HepG2 (cell line): Measurements from ENCODE around the gene BEAN1. TPM values are rescaled to one million over a fixed set of nuclear protein-coding genes. Genes with fewer than 3 reads are reported as not detected.

ENCODE experiments used
- ATAC-seq: fragments of 200-7000 bp; cut with Tn5 transposase; 3 replicates; pipeline ENCODE4 v1.9.1; 2020; ENCODE audit warnings: mild to moderate bottlenecking, moderate library complexity
- BruUV-seq: library from RNA; stranded (reverse); fragments of 400-500 nt; replicated peaks from 2 replicates; lab custom pipeline; 2021; lab: Mats Ljungman, UMichigan
- CTCF ChIA-PET: fragments of 300-600 bp; formaldehyde crosslinking; extraction: SDS; loops from one replicate; lab custom pipeline; 2021; ENCODE audit warnings: low total read pairs, inconsistent platforms, low intra/inter-chr PET ratio; lab: Yijun Ruan, JAX
- POLR2A ChIA-PET: fragments of 350-600 bp; sonication (Branson Sonifier 250); formaldehyde crosslinking; loops from one replicate; lab custom pipeline; 2020; ENCODE audit warnings: antibody characterized with exemption, inconsistent platforms; lab: Yijun Ruan, JAX
- DNase-seq: peaks from one replicate; pipeline ENCODE4 v3.0.0-alpha.2; 2015; ENCODE audit warnings: low spot score
- FAIRE-seq: peaks from 3 replicates; lab custom pipeline; 2011; peaks lifted over from hg19 to GRCh38; lab: Jason Lieb, UNC
- H2AFZ ChIP-seq: one replicate; pipeline ENCODE4 v1.6.1; 2011; ENCODE audit warnings: low read length, inconsistent platforms
- H3K27ac ChIP-seq: fragments of 300-600 bp; 3 replicates; pipeline ENCODE4 v1.8.0; 2011; ENCODE audit warnings: mixed run types, mild to moderate bottlenecking, mixed read lengths, low read length, inconsistent platforms; ENCODE audit not compliant: insufficient read depth; ENCODE audit errors: extremely low read length
- H3K27me3 ChIP-seq, 2 experiments: fragments of 200-600 bp in 1 of 2; 2 replicates in 1 of 2; 3 replicates in 1 of 2; pipeline versions ENCODE4 v1.6.0 to v1.8.0; 2011; ENCODE audit warnings: low read length in 2 of 2, mild to moderate bottlenecking in 2 of 2, moderate library complexity in 2 of 2, inconsistent platforms in 1 of 2; ENCODE audit not compliant: insufficient read depth in 2 of 2, control insufficient read depth in 1 of 2
- H3K36me3 ChIP-seq, 2 experiments: fragments of 200-600 bp in 1 of 2; replicated peaks in 1 of 2; 2 replicates in 1 of 2; 3 replicates in 1 of 2; pipeline versions ENCODE4 v1.5.1 to v1.8.0; 2011; ENCODE audit warnings: low read length in 2 of 2, inconsistent platforms in 1 of 2; ENCODE audit not compliant: insufficient read depth in 2 of 2, control insufficient read depth in 1 of 2
- H3K4me1 ChIP-seq: 2 replicates; pipeline ENCODE4 v1.5.1; 2012; ENCODE audit warnings: low read length, inconsistent platforms; ENCODE audit not compliant: insufficient read depth
- H3K4me2 ChIP-seq: 2 replicates; pipeline ENCODE4 v1.6.0; 2011; ENCODE audit warnings: low read depth, low read length, inconsistent platforms
- H3K4me3 ChIP-seq, 3 experiments: fragments of 200-600 bp in 1 of 3; sonication (generic), shearing (Covaris generic) in 1 of 3; replicated peaks in 1 of 3; 2 replicates each; pipeline ENCODE4 v1.5.1; 2011 to 2016; ENCODE audit warnings: low read length in 3 of 3, inconsistent platforms in 2 of 3, low read depth in 2 of 3, mild to moderate bottlenecking in 2 of 3, control low read depth in 1 of 3, mixed read lengths in 1 of 3; ENCODE audit not compliant: insufficient read depth in 1 of 3
- H3K79me2 ChIP-seq: one replicate; pipeline ENCODE4 v1.6.1; 2011; ENCODE audit warnings: low read length, inconsistent platforms; ENCODE audit not compliant: insufficient read depth
- H3K9ac ChIP-seq: 2 replicates; pipeline ENCODE4 v1.6.0; 2011; ENCODE audit warnings: mild to moderate bottlenecking, low read depth, low read length, inconsistent platforms; ENCODE audit not compliant: insufficient read depth
- H3K9me3 ChIP-seq: 2 replicates; pipeline ENCODE4 v1.5.1; 2012; ENCODE audit warnings: mild to moderate bottlenecking, low read length
- H4K20me1 ChIP-seq: 2 replicates; pipeline ENCODE4 v1.6.0; 2011; ENCODE audit warnings: inconsistent platforms, mild to moderate bottlenecking, low read length, moderate library complexity; ENCODE audit not compliant: insufficient read depth
- AKAP8 ChIP-seq: sonication (generic); formaldehyde crosslinking; IDR thresholded peaks from 2 replicates; pipeline ENCODE4 v1.5.1; 2020; ENCODE audit warnings: mild to moderate bottlenecking, missing genetic modification reagents
- DNMT3B ChIP-seq: conservative IDR thresholded peaks from 2 replicates; pipeline ENCODE4 v1.6.1; 2016; ENCODE audit warnings: missing biosample characterization, control low read depth
- DZIP1 ChIP-seq: sonication (generic); formaldehyde crosslinking; IDR thresholded peaks from 2 replicates; pipeline ENCODE4 v1.5.0; 2020; ENCODE audit warnings: mild to moderate bottlenecking, missing genetic modification reagents
- IRF1 ChIP-seq: sonication (generic); formaldehyde crosslinking; IDR thresholded peaks from 2 replicates; pipeline ENCODE4 v1.4.0; 2020; ENCODE audit warnings: low read depth, mild to moderate bottlenecking, missing genetic modification reagents
- MTA1 ChIP-seq: sonication (generic); formaldehyde crosslinking; IDR thresholded peaks from 2 replicates; pipeline ENCODE4 v1.4.0; 2020; ENCODE audit warnings: missing genetic modification reagents, mild to moderate bottlenecking, borderline replicate concordance
- TSC22D2 ChIP-seq: sonication (generic); formaldehyde crosslinking; IDR thresholded peaks from 2 replicates; pipeline ENCODE4 v1.5.1; 2020; ENCODE audit warnings: missing genetic modification reagents, mild to moderate bottlenecking, borderline replicate concordance
- ZMYM2 ChIP-seq: sonication (generic); formaldehyde crosslinking; IDR thresholded peaks from 2 replicates; pipeline ENCODE4 v1.8.0; 2022; ENCODE audit warnings: mild to moderate bottlenecking, missing genetic modification reagents
- ZNF460 ChIP-seq: sonication (generic); formaldehyde crosslinking; IDR thresholded peaks from 2 replicates; pipeline ENCODE4 v1.5.1; 2020; ENCODE audit warnings: missing genetic modification reagents, mild to moderate bottlenecking, borderline replicate concordance
- WGBS: methylation state at CpG from one replicate; pipeline ENCODE4 v1.1.6; 2017; ENCODE audit warnings: low lambda C conversion rate; 5-methylcytosine and 5-hydroxymethylcytosine counted together
- in situ Hi-C: cut with HindIII; loops from 2 replicates; pipeline ENCODE4 v1.10.0; 2017; ENCODE audit warnings: low pct_unique_long_range_greater_than_20kb; ENCODE audit not compliant: extremely low pct_ligation_motif_present
- intact Hi-C: fragments of 100-400 bp; cut with micrococcal nuclease; formaldehyde crosslinking; loops from one replicate; pipeline ENCODE4 v1.10.0; 2022; ENCODE audit not compliant: unreplicated experiment
- polyA plus RNA-seq, 8 experiments: library from polyadenylated mRNA; depleted of rRNA in 3 of 8; stranded (reverse) in 7 of 8; unstranded in 1 of 8; fragments of >200 nt; fragmentation: Illumina TruSeq in 4 of 8; extraction: Trizol in 4 of 8; gene quantifications; 2 replicates each; pipeline versions ENCODE4 v1.2.1 to v1.2.3, GENCODE V29; 2011 to 2016; ENCODE audit warnings: low read depth in 4 of 8, missing spikeins in 1 of 8, mixed read lengths in 1 of 8; ENCODE audit not compliant: insufficient read depth in 1 of 8
- total RNA-seq, 5 experiments: library from RNA; depleted of rRNA; stranded (reverse); fragments of >200 nt; fragmentation: Illumina TruSeq; extraction: Trizol; gene quantifications; 2 replicates each; pipeline ENCODE4 v1.2.3, GENCODE V29; 2016; ENCODE audit warnings: low read depth in 1 of 5

The BEAN1 gene
- total and polyA plus RNA-seq, 2 of the 13 experiments (the other 11 are each of a cell fraction or from before 2014, with no cell fraction given) = 0.53 to 1.4 TPM

GRCh38 chr16:66520406-66521170 is 93.5 kb downstream of the BEAN1 start:
- ChIA-PET POLR2A (interaction anchor here (0.8 kb wide), 1 partner anchor 19 kb away, joined by 4 read pairs; no protein-coding TSS in a partner anchor), CTCF (no interaction called here)
- Histone ChIP-seq H3K79me2 (no peaks in the 10 kb centered on the region), H3K4me3 (no peak overlapping the region), H3K9ac (no peak overlapping the region), H2AFZ (no peak overlapping the region), H3K27ac (no peak overlapping the region), H3K4me2 (no peak overlapping the region), H3K4me1 (peaks cover 30% of the 10 kb centered on the region), H3K27me3 (no peaks in the 10 kb centered on the region), H4K20me1 (no peaks in the 10 kb centered on the region), H3K36me3 (peaks cover 3 to 7% of the 10 kb centered on the region in 2 experiments; a peak in 4 of 5 replicates), H3K9me3 (no peaks in the 10 kb centered on the region)
- TF ChIP-seq ZNF460 (CRISPR knock-in tag) = no peak
- TF ChIP-seq ZMYM2 (CRISPR knock-in tag) = no peak
- TF ChIP-seq DNMT3B = no peak
- TF ChIP-seq AKAP8 (CRISPR knock-in tag) = no peak
- TF ChIP-seq DZIP1 = no peak
- no peak for TF ChIP-seq TSC22D2 (CRISPR knock-in tag)
- TF ChIP-seq IRF1 (CRISPR knock-in tag) = no peak
- TF ChIP-seq MTA1 (CRISPR knock-in tag) = no peak
- BruUV-seq = no TSS peak
- in situ Hi-C loops = no loop called here
- DNase-seq (no peak), ATAC-seq (no peak), FAIRE-seq (no peak)
- intact Hi-C loops = no loop called here
- 94% methylated on average over 14 of the region's 14 CpGs for WGBS
